ENCODE data around the gene PHF14.

The PHF14 gene

DNA sequence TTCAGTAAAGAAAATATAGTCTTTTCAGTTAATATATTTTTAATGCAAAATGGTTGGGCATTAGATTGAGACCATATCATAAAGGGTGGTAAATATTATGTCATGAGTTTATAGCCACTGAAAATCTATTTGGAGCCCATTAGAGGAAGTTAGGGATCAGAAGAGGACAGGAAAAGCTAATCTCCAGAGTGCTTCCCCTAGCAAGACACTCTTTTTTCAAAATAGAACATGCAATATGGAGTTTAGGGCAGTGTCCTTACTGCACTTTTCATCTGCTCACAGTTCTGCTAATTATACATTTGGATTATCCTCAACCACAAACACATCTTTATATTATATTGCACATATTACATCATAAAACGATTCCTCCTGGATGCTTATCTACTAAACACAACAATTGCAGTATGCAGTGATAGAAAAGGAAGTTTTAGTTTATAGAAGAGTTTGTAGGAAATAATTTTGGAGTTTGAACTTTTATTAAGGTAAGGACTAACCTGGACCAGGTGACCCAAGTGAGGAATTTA, 159.8 kb downstream of the PHF14 start:
- DNase-seq (ENCODE audit: low read depth, low spot score): no peak
- Histone ChIP-seq H3K9me3 (ENCODE audit: control insufficient read depth, insufficient read depth, low read length) (no peaks in the 10 kb centered on the region), H3K4me3 (ENCODE audit: low read length) (no peak overlapping the region), H3K36me3 (ENCODE audit: control insufficient read depth, insufficient read depth, low read length) (no peaks in the 10 kb centered on the region), H3K4me1 (ENCODE audit: control insufficient read depth, insufficient read depth, low read length) (no peaks in the 10 kb centered on the region), H3K27me3 (ENCODE audit: control insufficient read depth, insufficient read depth, low read length) (no peaks in the 10 kb centered on the region), H3K27ac (ENCODE audit: low read length) (no peak overlapping the region)
- WGBS (ENCODE audit: insufficient coverage, insufficient read length): 100% methylated on average over 1 of the region's 1 CpG

DNA sequence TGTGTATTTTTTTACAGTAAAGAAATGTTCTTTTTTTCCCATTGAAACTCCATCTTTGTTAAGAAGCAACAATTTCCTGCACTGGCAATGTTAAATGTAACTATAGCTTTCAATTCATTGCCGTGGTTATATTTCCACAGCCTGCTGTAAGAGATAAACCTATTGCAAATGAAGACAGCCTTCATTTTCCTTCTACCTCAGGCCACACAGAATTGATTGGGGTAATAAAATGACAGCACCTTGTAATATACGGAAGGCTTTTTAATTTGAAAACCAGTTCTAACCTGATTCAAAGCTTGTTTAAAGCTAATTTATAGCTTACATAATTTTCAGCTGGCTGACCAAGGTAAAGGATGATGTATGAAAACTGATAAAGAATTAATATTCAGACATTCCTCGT, 161.9 kb downstream of the PHF14 start:
- H3K4me1 ChIP-seq (ENCODE audit: control insufficient read depth, insufficient read depth, low read length): no peaks in the 10 kb centered on the region
- H3K9me3 ChIP-seq (ENCODE audit: control insufficient read depth, insufficient read depth, low read length): no peaks in the 10 kb centered on the region
- 100% methylated on average over 1 of the region's 3 CpGs for WGBS (ENCODE audit: insufficient coverage, insufficient read length)
- no peaks in the 10 kb centered on the region for H3K36me3 ChIP-seq (ENCODE audit: control insufficient read depth, insufficient read depth, low read length)
- no peak overlapping the region for H3K27ac ChIP-seq (ENCODE audit: low read length)
- H3K27me3 ChIP-seq (ENCODE audit: control insufficient read depth, insufficient read depth, low read length): no peaks in the 10 kb centered on the region
- no peak for DNase-seq (ENCODE audit: low read depth, low spot score)
- no peak overlapping the region for H3K4me3 ChIP-seq (ENCODE audit: low read length)

DNA sequence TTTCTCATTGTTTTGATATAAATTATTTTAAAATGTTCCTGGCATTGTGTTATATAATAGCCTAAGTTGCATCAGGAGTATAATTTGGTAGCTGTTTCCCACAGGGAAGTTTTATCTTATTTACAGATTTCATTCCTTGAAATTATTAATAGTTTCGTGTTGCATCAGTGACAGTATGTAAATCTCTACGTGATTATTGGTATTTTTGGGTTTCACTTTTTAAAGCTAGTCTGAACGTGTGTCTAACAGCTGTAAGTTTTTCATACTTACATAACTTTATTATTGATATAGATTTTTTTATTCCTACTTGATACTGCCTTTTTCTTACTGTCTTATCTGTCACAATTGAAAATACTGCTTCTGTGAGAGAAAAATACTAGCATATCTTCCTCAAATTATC, 167.9 kb downstream of the PHF14 start:
- H3K9me3 ChIP-seq (ENCODE audit: control insufficient read depth, insufficient read depth, low read length): no peaks in the 10 kb centered on the region
- H3K4me3 ChIP-seq (ENCODE audit: low read length): no peak overlapping the region
- no peak overlapping the region for H3K27ac ChIP-seq (ENCODE audit: low read length)
- H3K4me1 ChIP-seq (ENCODE audit: control insufficient read depth, insufficient read depth, low read length): no peaks in the 10 kb centered on the region
- no peaks in the 10 kb centered on the region for H3K36me3 ChIP-seq (ENCODE audit: control insufficient read depth, insufficient read depth, low read length)
- WGBS (ENCODE audit: insufficient coverage, insufficient read length): no CpG with 5 or more reads among the region's 3 CpGs
- DNase-seq (ENCODE audit: low read depth, low spot score): no peak
- H3K27me3 ChIP-seq (ENCODE audit: control insufficient read depth, insufficient read depth, low read length): no peaks in the 10 kb centered on the region

DNA sequence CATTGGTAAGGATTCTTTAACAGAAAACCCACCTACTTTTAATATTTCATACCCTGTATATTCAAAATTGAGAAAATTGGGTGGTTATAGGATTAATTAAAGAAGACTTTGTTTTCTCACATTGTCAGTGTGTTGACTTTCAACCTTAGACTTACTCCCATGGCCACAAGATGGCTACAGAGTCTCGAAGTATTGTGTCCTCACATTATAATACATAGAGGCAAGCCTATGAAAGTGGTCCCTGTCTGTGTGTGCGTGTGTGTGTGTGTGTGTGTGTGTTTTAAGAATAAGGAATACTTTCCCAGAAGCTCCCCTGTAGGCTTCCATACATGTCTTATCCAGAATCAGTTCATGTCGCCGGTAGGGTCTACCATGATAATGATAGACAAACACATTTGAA, 180.0 kb downstream of the PHF14 start:
- WGBS (ENCODE audit: insufficient coverage, insufficient read length): no CpG with 5 or more reads among the region's 4 CpGs
- H3K36me3 ChIP-seq (ENCODE audit: control insufficient read depth, insufficient read depth, low read length): no peaks in the 10 kb centered on the region

DNA sequence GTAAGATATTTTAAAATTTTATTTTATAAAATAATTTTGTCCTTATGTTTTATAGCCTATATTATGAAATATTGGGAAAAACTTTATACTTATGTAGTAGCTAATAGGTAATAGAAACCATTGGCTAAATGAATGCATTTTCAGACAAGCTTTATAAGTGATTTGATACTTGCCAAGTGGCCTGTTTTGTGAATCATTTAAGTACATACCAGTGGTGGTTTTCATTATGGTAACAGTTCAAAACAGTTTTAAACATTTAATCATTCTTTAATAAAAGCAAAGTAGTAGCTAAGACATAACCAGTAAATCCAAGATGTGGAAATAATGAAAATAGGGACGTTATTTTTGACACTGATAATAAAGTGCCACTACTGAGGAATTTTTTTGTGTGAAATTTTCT, 182.2 kb downstream of the PHF14 start:
- Histone ChIP-seq H3K4me1 (ENCODE audit: control insufficient read depth, insufficient read depth, low read length) (no peaks in the 10 kb centered on the region), H3K27ac (ENCODE audit: low read length) (no peak overlapping the region), H3K36me3 (ENCODE audit: control insufficient read depth, insufficient read depth, low read length) (no peaks in the 10 kb centered on the region), H3K4me3 (ENCODE audit: low read length) (no peak overlapping the region), H3K27me3 (ENCODE audit: control insufficient read depth, insufficient read depth, low read length) (no peaks in the 10 kb centered on the region), H3K9me3 (ENCODE audit: control insufficient read depth, insufficient read depth, low read length) (no peaks in the 10 kb centered on the region)
- no peak for DNase-seq (ENCODE audit: low read depth, low spot score)
- no CpG with 5 or more reads among the region's 1 CpG for WGBS (ENCODE audit: insufficient coverage, insufficient read length)

More for the DNA sequence above, 180.0 kb downstream of the PHF14 start:
- Histone ChIP-seq H3K27ac (ENCODE audit: low read length) (no peak overlapping the region), H3K4me1 (ENCODE audit: control insufficient read depth, insufficient read depth, low read length) (no peaks in the 10 kb centered on the region), H3K9me3 (ENCODE audit: control insufficient read depth, insufficient read depth, low read length) (no peaks in the 10 kb centered on the region), H3K4me3 (ENCODE audit: low read length) (no peak overlapping the region), H3K27me3 (ENCODE audit: control insufficient read depth, insufficient read depth, low read length) (no peaks in the 10 kb centered on the region)
- no peak for DNase-seq (ENCODE audit: low read depth, low spot score)

DNA sequence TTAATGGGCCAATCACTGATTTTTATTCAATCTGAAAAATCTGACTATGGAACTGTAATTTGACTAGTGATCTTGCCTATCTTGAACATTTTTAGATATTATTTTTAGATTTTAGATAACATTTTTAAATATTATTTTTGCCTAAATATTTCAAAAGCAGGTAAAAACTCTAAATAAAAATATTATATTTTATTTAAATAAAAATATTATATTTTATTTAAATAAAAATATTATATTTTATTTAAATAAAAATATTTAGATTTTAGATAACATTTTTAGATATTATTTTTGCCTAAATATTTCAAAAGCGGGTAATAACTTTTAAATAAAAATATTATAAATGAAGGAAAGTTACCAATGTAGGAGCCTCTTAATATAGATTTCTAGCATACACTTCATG, 187.8 kb downstream of the PHF14 start:
- no peak overlapping the region for H3K27ac ChIP-seq (ENCODE audit: low read length)

DNA sequence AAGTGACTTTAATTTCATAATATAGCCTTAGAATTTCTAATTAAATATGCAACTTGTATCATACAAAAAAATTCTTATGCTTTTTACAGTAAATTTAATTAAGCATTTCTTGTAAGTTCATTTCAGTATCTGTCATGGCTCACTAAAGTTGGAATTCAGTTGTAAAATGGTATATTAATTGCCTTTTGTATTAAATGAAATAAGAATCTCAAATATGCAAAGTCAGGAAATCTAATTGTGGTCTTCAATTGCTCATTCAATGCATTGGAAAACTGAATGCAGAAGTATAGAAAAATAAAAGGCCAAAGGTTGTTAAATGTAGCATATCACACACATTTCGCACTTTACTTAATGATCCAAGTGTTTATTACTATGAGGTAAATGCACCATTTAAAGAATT, 189.5 kb downstream of the PHF14 start:
- DNase-seq (ENCODE audit: low read depth, low spot score): no peak
- Histone ChIP-seq H3K9me3 (ENCODE audit: control insufficient read depth, insufficient read depth, low read length) (no peaks in the 10 kb centered on the region), H3K4me3 (ENCODE audit: low read length) (no peak overlapping the region), H3K4me1 (ENCODE audit: control insufficient read depth, insufficient read depth, low read length) (no peaks in the 10 kb centered on the region), H3K36me3 (ENCODE audit: control insufficient read depth, insufficient read depth, low read length) (no peaks in the 10 kb centered on the region), H3K27me3 (ENCODE audit: control insufficient read depth, insufficient read depth, low read length) (no peaks in the 10 kb centered on the region), H3K27ac (ENCODE audit: low read length) (no peak overlapping the region)
- WGBS (ENCODE audit: insufficient coverage, insufficient read length): no CpG with 5 or more reads among the region's 1 CpG

More for the DNA sequence above, 187.8 kb downstream of the PHF14 start:
- Histone ChIP-seq H3K9me3 (ENCODE audit: control insufficient read depth, insufficient read depth, low read length) (no peaks in the 10 kb centered on the region), H3K27me3 (ENCODE audit: control insufficient read depth, insufficient read depth, low read length) (no peaks in the 10 kb centered on the region), H3K4me3 (ENCODE audit: low read length) (no peak overlapping the region), H3K36me3 (ENCODE audit: control insufficient read depth, insufficient read depth, low read length) (no peaks in the 10 kb centered on the region), H3K4me1 (ENCODE audit: control insufficient read depth, insufficient read depth, low read length) (no peaks in the 10 kb centered on the region)
- WGBS (ENCODE audit: insufficient coverage, insufficient read length): no CpG with 5 or more reads among the region's 1 CpG
- no peak for DNase-seq (ENCODE audit: low read depth, low spot score)

DNA sequence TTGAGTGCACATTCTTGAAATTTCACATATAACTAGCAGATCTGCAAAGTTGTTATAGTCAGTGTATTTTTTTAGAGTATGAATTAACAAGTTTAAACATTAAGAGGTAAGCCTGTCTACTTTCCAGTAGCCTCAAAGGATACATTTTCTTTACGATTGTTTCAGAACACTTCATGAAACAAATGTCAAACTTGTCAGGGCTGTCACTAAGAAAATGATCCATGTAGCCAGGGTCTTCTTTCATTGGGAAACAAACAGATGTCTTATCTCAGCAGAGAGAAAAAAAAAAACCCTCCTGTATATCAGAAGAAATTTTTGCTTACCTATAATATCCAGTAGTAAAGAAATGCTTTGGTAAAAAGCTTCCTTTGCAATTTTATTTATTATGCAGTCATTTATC, 192.4 kb downstream of the PHF14 start:
- H3K36me3 ChIP-seq (ENCODE audit: control insufficient read depth, insufficient read depth, low read length): no peaks in the 10 kb centered on the region
- H3K27ac ChIP-seq (ENCODE audit: low read length): no peak overlapping the region
- no CpG with 5 or more reads among the region's 1 CpG for WGBS (ENCODE audit: insufficient coverage, insufficient read length)
- H3K9me3 ChIP-seq (ENCODE audit: control insufficient read depth, insufficient read depth, low read length): no peaks in the 10 kb centered on the region
- H3K4me1 ChIP-seq (ENCODE audit: control insufficient read depth, insufficient read depth, low read length): no peaks in the 10 kb centered on the region
- H3K4me3 ChIP-seq (ENCODE audit: low read length): no peak overlapping the region
- no peak for DNase-seq (ENCODE audit: low read depth, low spot score)
- no peaks in the 10 kb centered on the region for H3K27me3 ChIP-seq (ENCODE audit: control insufficient read depth, insufficient read depth, low read length)

DNA sequence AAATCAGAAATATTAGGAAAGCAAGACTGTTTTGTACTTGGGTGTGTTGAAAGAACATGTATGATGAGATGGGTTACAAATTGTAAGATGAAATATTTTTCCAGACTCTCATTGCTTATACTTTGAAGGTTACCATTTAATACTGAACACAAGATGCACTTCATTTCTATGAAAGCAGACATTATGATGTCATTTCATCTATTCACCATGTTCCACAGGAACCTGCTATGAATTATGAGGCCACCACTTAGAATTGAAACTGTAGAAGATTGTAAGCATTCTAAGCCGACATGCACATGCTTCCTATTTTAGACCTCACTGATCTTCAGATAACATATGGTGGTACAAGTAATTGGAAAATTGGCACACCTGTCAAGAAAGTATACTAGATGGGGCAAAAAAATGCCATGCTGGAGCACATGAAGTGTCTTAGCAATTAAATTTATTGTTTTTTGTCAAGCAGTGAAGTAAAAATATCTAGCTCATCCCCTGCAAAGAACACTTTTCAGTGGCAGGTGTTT, 195.0 kb downstream of the PHF14 start:
- Histone ChIP-seq H3K9me3 (ENCODE audit: control insufficient read depth, insufficient read depth, low read length) (no peaks in the 10 kb centered on the region), H3K4me1 (ENCODE audit: control insufficient read depth, insufficient read depth, low read length) (no peaks in the 10 kb centered on the region), H3K4me3 (ENCODE audit: low read length) (no peak overlapping the region), H3K36me3 (ENCODE audit: control insufficient read depth, insufficient read depth, low read length) (no peaks in the 10 kb centered on the region), H3K27ac (ENCODE audit: low read length) (no peak overlapping the region), H3K27me3 (ENCODE audit: control insufficient read depth, insufficient read depth, low read length) (no peaks in the 10 kb centered on the region)
- DNase-seq (ENCODE audit: low read depth, low spot score): no peak
- WGBS (ENCODE audit: insufficient coverage, insufficient read length): no CpG with 5 or more reads among the region's 1 CpG

DNA sequence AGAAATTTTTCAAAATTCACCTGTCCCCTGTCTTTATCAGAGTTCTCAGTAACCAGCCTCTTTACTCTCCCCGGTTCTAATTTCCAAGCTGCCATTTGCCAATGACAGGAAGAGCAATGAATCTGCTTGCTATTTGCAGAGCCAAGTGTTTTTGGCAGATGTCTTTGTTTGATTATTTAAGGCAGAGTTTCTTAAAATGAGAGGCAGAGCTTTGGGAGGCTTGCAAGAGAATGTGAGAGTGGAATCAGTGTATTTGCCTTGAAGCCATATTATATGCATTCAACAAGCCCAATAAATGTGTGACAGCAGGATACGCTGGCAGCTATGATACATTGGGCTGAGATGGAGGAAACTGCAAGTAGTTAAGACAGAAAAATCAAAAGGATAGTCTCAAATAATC, 196.5 kb downstream of the PHF14 start:
- Histone ChIP-seq H3K4me1 (ENCODE audit: control insufficient read depth, insufficient read depth, low read length) (no peaks in the 10 kb centered on the region), H3K36me3 (ENCODE audit: control insufficient read depth, insufficient read depth, low read length) (no peaks in the 10 kb centered on the region), H3K9me3 (ENCODE audit: control insufficient read depth, insufficient read depth, low read length) (no peaks in the 10 kb centered on the region), H3K27ac (ENCODE audit: low read length) (no peak overlapping the region), H3K27me3 (ENCODE audit: control insufficient read depth, insufficient read depth, low read length) (no peaks in the 10 kb centered on the region), H3K4me3 (ENCODE audit: low read length) (no peak overlapping the region)
- no peak for DNase-seq (ENCODE audit: low read depth, low spot score)
- WGBS (ENCODE audit: insufficient coverage, insufficient read length): no CpG with 5 or more reads among the region's 2 CpGs

DNA sequence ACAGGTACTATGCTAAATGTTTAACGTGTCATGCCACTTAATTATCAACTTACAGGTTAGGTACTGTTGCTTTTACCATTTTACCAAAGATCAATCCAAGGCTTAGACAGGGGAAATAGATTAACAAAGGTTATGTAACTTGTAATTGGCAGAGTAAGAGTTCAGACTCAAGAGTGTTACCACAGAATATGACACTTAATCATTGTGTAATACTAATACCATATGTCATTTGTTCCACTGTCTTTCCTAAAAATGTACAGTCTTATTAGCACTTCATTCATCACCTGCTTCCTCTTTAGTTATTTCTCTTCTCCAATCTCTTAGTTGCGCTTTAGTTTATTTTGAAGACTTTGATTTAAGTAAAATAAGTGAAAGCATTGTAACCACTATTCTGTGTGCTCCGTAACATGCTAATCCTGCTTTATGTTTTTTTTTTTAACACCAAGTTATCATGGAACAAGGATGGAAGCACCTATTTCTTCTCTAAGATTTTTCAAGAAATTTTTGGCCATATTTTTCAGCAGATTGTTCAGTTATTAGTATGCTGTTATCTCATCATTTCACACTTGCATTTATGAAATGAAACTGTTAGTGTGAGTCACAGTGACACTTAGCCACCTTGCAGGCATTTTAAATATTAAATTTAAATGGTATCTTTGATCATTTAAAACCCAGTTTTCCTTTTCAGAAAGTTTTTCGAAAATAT, 197.3 kb downstream of the PHF14 start:
- Histone ChIP-seq H3K4me3 (ENCODE audit: low read length) (no peak overlapping the region), H3K9me3 (ENCODE audit: control insufficient read depth, insufficient read depth, low read length) (no peaks in the 10 kb centered on the region), H3K27me3 (ENCODE audit: control insufficient read depth, insufficient read depth, low read length) (no peaks in the 10 kb centered on the region), H3K27ac (ENCODE audit: low read length) (no peak overlapping the region), H3K36me3 (ENCODE audit: control insufficient read depth, insufficient read depth, low read length) (no peaks in the 10 kb centered on the region), H3K4me1 (ENCODE audit: control insufficient read depth, insufficient read depth, low read length) (no peaks in the 10 kb centered on the region)
- no CpG with 5 or more reads among the region's 4 CpGs for WGBS (ENCODE audit: insufficient coverage, insufficient read length)
- DNase-seq (ENCODE audit: low read depth, low spot score): no peak
